HG02885 (cell line): Measurements from ENCODE around the gene NEMP2.

Source experiments
- ATAC-seq: cut with Tn5 transposase; IDR thresholded peaks from one replicate; pipeline ENCODE4 v1.9.1; 2021; ENCODE audit warnings: mild to moderate bottlenecking; ENCODE audit not compliant: unreplicated experiment, poor library complexity

NEMP2 gene

DNA sequence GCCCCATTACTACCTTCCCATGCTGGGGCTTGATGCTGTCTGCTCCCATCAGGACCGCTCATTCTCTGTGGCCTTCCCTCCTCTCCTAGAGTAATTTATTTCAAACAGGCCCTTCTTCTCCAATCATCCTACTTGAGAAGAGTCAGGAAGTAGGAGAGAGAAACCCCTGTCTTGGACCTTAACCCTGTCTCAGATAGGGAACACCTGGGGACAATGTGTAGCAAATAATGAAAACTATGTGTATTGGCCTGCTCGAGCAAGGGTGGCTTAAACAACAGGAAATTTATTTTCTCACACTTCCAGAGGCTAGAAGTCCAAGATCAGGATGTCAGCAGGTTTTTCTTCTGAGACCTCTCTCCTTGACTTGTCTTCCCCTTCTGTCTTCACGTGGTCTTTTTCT, 26.6 kb upstream of the NEMP2 start:
- no peak for ATAC-seq

DNA sequence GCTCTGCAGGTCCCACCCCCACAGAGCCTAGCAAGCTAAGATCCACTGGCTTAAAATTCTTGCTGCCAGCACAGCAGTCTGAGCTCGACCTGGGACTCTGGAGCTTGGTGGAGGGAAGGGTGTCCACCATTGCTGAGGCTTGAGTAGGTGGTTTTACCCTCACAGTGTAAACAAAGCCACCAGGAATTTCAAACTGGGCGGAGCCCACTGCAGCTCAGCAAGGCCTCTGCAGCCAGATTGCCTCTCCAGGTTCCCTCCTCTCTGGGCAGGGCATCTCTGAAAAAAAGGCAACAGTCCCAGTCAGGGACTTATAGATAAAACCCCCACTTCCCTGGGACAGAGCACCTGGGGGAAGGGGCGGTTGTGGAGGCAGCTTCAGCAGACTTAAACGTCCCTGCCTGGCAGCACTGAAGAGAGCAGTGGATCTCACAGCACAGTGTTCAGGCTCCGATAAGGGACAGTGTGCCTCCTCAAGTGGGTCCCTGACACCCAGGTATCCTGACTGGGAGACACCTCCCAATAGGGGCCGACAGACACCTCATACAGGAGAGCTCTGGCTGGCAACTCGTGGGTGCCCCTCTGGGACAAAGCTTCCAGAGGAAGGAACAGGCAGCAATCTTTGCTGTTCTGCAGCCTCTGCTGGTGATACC, 20.0 kb upstream of the NEMP2 start:
- no peak for ATAC-seq

DNA sequence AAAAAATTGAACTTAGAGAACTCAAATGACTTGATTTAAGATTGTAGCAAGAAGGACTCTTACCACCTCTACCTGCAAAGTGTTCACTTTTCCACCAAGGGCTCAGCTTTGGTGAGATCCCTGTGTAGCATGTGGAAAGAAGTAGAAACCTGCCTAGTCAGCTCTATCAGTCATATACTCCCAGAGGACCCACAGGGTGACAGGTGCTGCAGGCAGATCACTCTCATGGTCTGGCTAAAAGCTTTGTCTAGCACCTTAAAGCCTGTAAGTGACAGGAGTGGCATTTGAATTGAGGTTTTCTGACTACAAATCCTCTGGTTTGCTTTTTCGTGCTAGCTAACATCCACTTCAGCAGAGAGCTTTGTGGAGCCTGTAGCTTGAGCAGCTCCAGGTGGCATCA, 18.7 kb upstream of the NEMP2 start:
- ATAC-seq, result no peak

DNA sequence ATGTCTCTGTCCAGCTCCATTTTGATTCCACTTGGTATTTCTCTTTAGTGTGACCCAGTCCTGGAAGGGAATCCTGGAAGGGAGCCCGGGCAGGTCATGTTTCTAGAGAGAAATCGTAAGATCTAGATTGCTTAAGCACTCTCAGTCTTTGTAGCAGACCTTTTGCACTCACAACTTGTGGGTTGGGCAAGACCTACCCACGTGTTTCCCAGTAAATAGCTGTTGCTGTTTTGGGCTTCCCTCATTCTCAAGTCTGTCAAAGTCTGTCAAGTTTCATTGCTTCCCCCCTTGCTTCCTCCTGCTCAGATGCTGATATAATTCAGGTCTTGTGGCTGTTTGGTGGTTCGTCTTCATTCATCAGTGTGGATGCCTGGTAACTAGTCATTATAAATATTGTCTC, 17.4 kb upstream of the NEMP2 start:
- ATAC-seq, result peak; percentile 99

DNA sequence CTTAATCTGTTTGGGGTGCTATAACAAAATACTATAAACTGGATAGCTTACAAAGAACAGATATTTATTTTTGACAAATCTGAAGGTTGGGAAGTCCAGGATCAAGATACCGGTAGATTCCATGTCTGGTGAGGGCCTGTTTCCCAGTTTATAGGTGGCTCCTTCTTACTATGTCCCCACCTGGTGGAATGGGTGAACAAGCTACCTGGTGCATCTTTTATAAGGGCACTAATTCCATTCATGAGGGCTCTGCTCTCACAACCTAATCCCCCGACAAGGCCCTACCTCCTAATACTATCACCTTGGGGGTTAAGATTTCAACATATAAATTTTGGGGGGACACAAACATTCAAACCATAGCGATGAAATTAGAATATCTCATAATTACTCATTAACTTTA, 15.6 kb upstream of the NEMP2 start:
- ATAC-seq, result no peak

DNA sequence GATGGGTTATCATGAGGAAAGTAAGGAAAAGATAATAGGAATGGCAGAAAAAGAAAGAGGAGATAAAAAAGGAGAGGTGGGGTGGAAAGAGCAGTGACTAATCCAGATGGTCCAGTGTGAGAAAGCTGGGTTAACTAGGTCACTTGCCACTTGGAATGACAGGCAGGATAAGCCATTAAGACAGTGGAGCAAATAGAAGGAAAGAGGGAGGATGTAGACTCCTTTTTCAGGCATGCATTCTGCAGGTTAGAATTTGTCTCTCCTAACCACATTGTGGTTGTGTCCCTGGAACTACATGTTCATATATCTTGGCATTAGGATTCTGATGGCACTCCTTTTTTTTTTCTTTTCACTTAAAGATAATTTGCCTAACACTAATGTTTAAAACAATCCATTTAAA, 13.4 kb upstream of the NEMP2 start:
- ATAC-seq, result no peak

DNA sequence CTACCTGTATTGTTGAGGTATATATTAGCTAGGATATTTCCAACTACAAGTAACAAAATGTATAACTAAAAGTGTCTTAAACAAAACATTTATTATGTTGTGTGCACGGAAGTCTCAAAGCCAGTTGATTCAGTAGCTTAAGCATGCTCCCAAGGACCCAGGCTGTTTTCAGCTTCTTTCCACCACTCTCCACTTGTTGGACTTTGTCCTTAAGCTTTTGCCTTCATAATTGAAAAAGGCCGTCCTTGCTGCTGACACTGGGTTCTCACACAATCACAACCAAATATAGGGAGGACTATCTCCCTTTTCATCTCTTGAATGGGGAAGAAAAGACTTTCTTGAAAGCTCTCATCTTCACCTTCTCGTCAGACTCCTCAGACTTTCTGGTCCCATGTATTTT, 12.2 kb upstream of the NEMP2 start:
- no peak for ATAC-seq

DNA sequence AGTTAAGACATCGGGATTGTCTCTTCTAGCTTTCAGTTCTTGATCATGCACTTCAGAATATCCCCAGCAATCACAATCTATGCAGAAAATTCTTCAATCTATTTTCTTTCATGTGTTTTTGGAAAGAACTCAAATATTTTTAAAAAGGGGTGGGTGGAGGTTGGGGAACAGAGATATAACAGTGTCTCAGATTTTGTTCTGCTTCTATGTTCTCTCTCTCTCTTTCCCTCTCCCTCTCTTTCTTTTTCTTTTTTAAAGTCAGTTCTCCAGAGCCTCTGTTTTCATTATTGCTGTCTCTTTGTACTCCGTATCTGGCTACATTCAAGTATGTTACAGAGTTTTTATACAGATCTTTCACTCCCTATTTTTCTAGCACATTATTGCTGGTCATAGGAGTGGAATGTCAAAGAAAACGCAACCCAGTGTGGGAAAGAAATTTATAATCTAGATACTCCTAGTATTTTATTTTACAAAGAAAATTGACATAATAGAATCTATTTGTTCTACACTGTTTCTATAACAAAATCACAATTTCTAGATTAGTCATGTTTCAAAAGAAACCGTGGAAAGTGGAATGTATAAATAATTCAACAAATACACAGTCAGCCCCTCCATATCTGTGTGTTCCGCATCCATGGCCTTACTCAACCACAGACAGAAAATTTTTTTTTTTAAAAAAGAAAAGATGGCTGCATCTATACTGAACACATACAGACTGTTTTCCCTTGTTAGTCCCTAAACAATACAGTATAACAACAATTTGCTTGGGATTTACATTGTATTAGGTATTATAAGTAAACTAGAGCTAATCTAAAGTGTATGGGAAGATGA, 11.2 kb upstream of the NEMP2 start:
- ATAC-seq, result no peak

DNA sequence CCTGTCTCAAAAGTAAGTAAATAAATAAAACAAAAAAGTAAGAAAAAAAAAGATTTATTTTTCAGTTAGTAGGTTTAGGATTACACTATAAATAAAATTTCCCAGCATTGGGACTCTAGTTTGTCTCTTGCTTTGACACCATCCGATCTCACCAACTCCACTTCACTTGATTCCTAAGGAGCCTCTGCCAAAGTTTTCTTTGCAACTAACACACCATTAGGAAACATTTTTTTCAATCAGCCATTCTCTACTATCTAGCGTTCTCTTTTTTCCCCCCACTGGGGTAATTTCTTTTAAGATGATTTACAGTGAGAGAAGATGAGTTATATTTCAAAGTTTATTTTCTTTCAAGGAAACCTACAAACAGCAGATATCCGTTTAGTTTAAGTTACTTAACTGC, 10.6 kb upstream of the NEMP2 start:
- no peak for ATAC-seq

DNA sequence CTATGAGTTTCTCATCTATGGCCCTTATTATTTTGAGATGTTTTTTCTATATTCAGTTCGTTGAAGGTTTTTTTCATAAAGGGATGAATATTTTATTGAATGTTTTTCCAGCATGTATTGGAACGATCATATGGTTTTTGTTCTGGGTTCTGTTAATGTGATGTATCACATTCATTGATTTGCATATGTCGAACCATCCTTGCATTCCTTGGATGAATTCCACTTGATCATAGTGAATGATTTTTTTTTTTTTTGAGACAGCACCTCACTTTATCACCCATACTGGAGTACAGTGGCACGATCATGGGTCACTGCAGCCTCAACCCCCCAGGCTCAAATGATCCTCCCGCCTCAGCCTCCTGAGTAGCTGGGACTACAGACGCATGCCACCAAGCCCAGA, 5.5 kb upstream of the NEMP2 start:
- no peak for ATAC-seq

DNA sequence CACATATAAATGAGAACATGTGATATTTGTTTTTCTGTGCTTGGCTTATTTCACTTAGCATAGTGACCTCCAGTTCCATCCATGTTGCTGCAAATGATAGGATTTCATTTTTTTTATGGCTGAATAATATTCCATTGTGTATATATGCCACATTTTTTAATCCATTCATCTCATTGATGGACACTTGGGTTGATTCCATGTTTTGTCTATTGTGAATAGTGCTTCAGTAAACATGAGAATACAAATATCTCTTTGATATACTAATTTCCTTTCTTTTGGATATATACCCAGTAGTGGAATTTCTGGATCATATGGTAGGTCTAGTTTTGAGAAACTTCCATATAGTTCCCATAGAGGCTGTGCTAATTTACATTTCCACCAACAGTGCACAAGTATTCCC, 3.7 kb upstream of the NEMP2 start:
- ATAC-seq, result no peak

DNA sequence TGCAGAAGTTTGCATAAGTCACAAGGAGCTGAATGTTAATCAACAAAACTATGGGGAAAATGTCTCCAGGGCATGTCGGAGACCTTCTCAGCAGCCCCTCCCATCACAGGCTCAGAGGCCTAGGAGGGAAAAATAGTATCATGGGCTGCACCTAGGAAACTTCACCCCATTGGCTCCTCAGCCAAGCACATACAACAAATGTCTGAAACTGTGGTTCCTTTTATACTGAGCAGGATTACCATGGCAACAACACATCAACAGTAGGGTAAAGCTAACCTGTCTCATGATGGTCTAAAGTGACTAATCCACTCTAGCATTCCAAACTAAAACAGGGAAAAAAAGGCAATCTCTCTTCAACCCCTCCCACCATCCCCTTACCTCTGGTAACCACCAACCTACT, 3.2 kb upstream of the NEMP2 start:
- ATAC-seq, result no peak

DNA sequence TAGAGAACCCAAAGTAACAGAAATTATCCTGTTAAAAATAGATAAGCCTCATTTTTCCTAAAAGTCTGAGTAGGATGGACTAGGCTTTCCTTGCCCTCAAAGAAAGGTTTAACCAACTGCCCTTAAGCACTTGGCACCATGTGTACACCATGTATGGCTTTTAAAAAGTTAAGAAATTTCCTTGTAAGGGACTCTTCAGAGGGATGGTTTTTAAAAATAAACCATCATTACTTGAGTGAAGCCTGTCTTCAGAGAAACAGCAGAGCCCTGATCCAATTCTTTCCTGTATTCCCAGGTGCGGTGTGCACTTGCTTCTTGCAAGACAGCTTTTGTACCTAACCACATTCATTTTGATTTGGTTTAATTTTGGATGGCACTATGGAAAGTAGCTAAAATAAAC, 1.1 kb upstream of the NEMP2 start:
- no peak for ATAC-seq

DNA sequence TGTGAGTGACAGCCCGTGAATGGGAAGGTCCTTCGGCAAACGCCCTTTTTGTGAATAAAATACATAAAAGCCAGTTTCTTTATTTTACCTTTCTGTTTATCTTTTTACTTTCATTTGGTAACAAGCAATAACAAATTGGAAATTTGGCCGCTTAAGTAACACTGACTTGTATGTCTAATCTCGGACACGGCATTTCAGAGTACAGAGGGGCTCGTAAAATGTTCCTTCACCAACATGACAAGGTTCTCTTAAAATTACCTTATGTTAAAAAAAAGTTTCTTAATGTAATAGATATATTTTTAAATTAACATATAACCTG, 558 bp upstream of the NEMP2 start:
- no peak for ATAC-seq

DNA sequence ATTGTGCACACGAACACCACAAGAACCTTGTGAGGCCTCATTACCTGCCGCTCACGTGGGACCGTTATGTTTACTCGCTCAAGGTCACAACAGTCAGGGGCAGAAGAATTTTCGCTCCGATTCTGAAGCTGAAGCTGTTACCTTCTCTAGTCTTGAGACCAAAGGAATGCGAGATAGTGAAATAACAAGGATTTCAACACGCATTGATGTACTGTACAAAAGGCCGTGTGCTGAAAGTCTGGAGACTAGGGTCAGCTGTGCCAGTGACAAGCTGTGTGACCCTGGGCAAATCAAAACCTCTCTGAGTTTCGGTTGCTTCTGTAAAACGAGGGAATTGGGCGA, 583 bp downstream of the NEMP2 start:
- peak; percentile 28 for ATAC-seq

DNA sequence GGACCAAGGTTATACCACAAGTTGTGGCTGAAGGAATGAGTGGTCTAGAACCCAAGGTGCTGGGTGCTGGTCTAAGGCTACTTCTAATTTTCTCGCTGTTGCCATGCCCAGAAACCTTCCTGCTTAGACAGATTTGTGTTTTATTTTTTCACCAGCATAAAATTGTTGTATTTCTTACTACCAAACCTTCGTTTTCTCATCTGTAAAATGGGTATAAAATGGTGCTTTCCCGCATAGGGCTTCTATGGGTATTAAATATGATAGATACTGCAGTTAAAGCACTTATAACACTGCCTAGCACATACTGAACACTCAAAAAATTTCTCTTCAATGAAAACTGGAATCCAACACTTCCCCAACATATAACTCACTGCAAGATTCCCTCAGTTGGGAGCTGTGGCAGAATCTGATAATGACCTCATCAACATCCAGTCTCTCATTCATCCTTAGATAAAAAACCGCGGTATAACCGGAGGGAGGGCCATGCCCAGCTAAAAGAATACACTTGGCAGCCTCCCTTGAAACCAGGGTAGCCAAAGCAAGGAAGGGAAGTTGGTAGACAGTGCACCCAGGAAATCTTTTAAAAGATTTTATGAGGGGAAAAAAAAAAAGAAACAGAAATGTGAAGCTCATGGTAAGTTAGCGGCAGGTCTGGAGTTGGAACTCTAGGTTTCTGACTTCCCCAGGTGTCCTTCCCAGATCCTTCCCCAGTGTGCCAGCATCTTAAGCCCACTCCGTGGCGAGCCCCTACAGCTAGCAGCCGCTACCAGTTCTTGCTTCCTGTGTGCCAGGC, 1.2 kb downstream of the NEMP2 start:
- no peak for ATAC-seq

DNA sequence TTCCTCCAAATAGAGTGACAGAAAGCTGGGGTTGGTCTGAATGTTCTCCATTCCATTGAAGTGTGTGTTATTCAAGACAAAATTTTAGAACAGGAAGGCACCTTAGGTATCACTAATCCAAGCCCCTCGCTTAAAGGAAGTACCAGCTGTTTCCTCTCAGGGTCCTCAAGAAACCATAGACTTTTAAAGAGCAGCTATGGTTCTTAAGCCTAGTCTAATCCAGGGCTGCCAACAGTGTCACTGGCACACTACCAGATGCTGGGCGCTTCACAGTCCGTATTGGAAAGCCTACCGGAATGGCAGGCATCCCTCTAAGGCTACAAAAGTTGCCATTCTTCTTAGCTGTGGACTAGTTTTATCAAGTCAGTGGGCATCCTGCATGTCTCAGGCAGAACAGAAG, 1.9 kb downstream of the NEMP2 start:
- ATAC-seq, result no peak

DNA sequence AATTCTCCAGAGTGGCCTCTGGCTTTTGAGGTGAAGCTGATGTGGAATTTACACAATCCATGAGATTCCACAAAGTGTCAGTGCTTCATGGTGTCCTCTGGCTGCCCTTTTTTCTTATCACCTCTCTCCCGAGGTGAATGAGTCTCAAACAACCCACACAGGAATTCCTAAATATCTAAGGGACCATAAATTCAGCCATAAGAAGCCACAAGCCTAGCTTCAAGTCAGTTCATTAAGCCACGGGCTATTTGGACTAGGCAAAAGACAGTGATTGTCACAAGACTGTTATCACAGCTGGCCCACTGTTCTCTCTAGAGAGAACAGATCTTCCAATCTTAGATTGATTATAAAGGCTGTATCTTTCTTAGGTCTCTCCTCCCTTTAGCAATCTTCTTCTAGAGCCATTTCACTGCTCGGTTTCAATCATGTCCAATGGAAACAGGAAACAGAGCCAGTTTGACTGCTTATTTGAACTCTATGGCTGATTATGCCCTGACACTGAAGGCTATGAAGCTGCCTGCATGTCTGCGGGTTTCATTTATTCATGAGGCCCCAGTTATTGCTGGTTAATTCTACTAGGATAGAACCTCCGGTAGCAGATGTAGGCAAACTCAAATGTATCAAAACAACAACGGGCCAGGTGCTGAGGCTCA, 4.1 kb downstream of the NEMP2 start:
- no peak for ATAC-seq

DNA sequence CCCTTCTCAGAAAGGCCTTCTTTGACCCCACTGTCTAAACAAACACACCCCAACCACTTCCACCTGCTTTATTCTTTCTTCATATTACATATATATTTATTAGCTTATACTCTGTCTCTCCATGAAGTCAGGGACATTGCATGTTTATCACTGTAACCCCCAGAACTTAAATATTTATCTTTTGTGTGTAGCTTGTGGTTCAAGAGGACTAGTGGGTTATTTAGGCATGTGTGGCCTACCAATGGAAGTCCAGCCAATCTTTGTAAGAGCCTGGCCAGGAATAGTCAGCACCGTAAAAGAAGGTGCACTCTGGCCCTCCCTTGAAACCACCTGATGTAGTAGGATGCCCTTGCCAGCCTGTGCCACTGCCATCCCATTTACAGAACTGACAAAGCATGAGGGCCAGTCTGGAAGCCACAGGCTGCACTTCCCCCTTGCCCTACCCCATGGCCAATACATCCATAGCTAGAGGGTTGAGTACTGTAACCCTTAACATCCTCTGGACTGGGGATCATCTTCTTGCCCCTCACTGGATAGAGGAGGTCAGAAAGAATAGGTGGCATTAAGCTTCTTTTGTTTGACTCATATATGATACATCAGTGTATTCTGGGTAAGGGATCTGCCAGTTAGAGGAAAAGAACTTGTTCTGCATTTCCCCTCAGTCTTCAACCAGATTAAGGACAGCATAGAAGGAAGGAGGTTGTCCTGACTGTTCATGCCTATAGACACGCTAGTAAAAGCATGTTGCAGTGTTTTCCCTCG, 4.9 kb downstream of the NEMP2 start:
- no peak for ATAC-seq

DNA sequence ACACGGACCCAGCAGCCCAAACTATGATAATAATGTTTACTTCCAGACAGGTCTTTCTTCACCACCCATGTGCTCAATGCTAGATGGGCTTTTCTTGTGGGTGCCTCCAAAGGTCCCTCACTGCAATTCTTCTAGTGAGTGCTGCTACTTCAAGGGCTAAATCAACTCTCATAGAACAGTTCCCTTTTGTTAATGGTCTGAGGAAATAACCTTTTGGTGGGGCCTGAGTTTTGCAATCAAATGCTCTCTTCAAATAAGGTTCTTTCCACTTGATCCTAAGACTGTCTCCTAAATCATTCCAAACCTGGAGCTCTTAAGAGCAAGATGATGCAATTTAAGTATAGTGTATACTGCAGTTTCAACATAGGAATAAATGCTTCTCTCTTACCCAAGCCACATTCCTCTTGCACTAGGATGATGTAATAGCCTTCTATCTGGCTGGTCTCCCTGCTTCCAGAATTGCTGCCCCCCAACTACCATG, 6.0 kb downstream of the NEMP2 start:
- no peak for ATAC-seq
